Activated CD8-positive, alpha-beta memory T cell treated with anti-CD3 and anti-CD28 coated beads for 36 hours (primary cell): Measurements from ENCODE around the gene MCC. TPM values are rescaled to one million over a fixed set of nuclear protein-coding genes. Genes with fewer than 3 reads are reported as not detected.

Experiments used
- CTCF ChIA-PET: fragments of 350-600 bp; sonication (Branson Sonifier 250); formaldehyde crosslinking; loops from one replicate; lab custom pipeline; 2021; ENCODE audit warnings: antibody characterized with exemption; lab: Charles Lee
- POLR2A ChIA-PET: fragments of 350-600 bp; sonication (Branson Sonifier 250); formaldehyde crosslinking; loops from one replicate; lab custom pipeline; 2021; ENCODE audit warnings: antibody characterized with exemption; lab: Charles Lee
- total RNA-seq, 2 experiments: library from RNA; stranded (reverse); gene quantifications; one replicate each; pipeline ENCODE4 v1.2.3, GENCODE V29; 2021

The MCC gene
- total RNA-seq, 2 experiments from 2014 or later: 4.8 to 4.9 TPM

- ChIA-PET POLR2A (no interaction called here), CTCF (interaction anchor here (0.7 kb wide), 1 partner anchor 142 kb away, joined by 4 read pairs; no protein-coding TSS in a partner anchor)
Observed at GRCh38 chr5:113151641-113152379, 336.4 kb downstream of the MCC start.

- POLR2A ChIA-PET: no interaction called here
- CTCF ChIA-PET: no interaction called here
Observed at GRCh38 chr5:113150821-113151220, 337.4 kb downstream of the MCC start.

GRCh38 chr5:113150221-113150620, 338.0 kb downstream of the MCC start:
- POLR2A ChIA-PET: no interaction called here
- CTCF ChIA-PET: interaction anchor here (0.8 kb wide), 1 partner anchor 16 kb away, joined by 5 read pairs; no protein-coding TSS in a partner anchor

DNA sequence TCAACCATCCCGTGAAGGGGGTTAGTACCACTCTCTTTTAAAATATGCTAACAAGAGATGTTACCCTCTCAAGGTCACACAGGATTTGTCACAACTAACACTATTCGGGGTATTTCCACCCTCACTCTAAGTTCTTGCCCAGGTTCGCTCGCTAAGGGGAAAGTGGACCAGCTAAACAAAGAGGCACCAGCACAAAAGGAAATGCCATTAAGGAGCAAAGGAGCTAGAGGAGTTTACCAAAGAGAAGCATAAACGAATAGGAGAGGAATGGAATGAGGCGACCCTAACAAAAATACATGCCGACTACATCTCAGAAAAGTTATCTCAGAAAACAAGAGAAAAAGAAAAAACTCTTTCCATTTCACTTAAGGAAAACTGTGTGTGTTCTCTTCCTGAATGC, 340.7 kb downstream of the MCC start:
- CTCF ChIA-PET: no interaction called here
- POLR2A ChIA-PET: no interaction called here

GRCh38 chr5:113147101-113147508, 341.1 kb downstream of the MCC start:
- ChIA-PET POLR2A (no interaction called here), CTCF (no interaction called here)

DNA sequence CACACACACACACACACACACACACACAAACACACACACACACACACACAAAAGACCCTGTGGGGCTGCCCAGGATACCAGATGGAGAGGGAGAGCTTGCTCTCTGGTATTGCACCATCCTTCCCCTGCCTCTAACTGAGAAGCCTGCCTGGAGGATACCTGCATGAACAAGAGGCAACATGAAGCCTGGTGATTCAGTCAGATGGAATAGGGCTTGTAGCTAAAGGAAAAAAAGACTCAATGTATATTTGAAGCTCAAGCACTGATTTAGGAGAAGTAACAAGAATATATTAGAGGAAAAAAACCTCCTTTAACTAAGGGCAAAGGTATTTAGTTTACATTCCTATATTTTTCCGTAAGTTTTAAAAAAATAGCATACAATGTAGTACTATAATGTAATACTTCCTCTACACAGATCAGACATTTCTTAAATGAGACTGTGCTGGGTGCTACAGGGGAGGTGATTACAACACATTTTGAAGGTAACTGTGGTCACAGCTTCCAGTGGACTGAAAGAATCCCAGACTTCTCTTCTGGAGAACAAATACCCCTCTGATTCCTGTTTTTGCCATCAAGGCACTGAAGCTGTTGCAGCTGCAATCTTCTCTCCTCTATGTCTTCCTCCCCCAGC, 342.4 kb downstream of the MCC start:
- ChIA-PET CTCF (no interaction called here), POLR2A (no interaction called here)

GRCh38 chr5:113142186-113142585, 346.1 kb downstream of the MCC start:
- CTCF ChIA-PET: no interaction called here
- POLR2A ChIA-PET: no interaction called here

DNA sequence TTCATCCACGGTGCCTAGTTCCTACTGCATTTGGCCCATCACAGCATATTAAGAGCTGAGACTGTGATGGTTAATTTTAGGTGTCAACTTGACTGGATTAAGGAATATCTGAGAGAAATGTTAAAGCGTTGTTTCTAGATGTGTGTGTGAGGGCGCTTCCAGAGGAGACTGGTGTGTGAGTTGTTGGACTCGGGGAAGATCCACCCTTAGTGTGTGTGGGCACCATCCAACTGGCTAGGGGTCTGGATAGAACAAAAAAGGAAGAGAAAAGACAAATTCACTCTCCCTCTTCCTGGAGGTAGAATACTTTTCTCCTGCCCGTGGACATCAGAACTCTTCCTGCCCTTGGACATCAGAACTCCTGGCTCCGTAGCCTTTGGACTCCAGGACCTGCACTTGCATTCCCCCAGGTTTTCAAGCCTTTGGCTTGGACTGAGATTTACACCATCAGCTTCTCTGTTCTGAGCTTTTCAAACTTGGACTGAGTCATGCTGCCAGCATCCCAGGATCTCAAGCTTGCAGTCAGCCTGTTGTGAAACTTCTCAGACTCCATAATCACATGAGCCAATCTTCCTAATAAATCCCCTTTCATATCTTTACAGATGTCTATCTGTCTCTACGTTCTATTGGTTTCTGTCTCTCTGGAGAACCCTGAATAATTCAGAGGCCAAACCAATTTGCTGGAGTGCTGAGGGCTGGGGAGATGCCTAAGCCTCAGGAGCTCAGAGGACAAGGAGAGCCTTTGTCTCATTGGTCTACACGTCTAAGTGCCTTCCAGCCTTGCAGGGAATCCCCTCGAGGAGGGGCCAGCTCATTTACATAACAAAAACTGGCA, 347.2 kb downstream of the MCC start:
- ChIA-PET CTCF (interaction anchor here (0.6 kb wide), 1 partner anchor 107 kb away, joined by 3 read pairs; no protein-coding TSS in a partner anchor), POLR2A (no interaction called here)

GRCh38 chr5:113133211-113133975, 354.9 kb downstream of the MCC start:
- CTCF ChIA-PET: no interaction called here
- POLR2A ChIA-PET: no interaction called here

DNA sequence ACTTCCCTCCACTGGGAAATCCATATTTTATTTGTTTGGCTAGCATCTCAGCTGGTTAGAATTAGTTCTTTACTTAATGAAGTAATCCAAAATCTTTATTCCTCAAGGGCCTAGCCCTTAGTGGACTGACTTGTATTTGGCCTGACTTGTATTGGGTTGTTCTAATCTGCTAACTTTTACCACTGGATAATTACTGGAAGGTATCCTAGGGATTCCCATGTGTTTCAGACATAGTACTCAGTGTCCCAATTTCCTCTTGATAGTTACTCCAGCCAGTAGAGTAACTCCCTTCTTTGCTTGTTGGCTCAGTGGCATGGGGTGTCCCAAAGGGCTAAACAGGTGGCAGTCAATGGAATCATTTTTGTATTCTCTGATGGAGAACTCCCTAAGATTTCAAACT, 355.7 kb downstream of the MCC start:
- POLR2A ChIA-PET: no interaction called here
- CTCF ChIA-PET: no interaction called here

DNA sequence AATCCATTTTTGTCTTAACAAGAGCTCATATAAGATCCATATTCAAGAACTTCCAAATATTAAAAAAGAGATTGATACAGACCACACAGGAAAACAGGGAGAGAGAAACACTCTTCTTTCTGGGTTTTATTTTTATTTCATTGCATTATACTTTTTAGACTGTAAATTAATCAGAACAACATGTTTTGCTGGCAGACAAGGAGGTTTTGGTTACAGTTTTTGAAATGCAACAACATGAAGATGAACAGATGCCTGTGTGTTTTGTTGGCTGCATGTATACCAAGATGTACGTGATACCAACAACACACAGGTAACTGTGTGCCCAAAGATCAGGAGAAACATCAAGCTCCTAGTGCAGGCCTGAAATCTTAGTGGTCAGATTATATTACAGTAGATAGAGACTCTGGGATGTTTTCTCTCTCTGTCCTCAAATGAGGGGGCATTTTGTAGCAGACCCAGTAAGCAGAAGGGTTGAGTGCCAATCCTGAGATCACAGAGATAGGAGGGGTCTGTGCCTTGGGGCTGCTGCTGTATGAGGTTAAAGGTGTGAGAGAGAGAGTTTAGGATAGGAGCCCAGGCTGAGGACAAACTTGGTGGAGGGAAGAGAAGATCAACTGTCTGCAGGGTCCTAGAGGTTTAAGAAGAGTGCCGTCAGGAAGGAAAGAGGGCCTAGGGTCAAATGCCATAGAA, 359.5 kb downstream of the MCC start:
- POLR2A ChIA-PET: no interaction called here
- CTCF ChIA-PET: no interaction called here

- ChIA-PET CTCF (no interaction called here), POLR2A (no interaction called here)
Observed at GRCh38 chr5:113128082-113128481, 360.2 kb downstream of the MCC start.

DNA sequence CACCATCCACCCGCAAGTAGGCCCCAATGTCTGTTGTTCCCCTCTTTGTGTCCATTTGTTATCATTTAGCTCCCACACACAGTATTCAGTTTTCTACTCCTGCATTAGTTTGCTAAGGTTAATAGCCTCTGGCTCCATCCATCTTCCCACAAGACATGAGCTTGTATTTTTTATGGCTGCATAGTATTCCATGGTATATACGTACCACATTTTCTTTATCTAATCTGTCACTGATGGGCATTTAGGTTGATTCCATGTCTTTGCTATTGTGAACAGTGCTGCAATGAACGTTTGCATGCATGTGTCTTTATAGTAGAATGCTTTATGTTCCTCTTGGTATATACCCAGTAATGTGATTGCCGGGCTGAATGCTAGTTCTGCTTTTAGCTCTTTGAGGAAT, 361.2 kb downstream of the MCC start:
- POLR2A ChIA-PET: no interaction called here
- CTCF ChIA-PET: no interaction called here

DNA sequence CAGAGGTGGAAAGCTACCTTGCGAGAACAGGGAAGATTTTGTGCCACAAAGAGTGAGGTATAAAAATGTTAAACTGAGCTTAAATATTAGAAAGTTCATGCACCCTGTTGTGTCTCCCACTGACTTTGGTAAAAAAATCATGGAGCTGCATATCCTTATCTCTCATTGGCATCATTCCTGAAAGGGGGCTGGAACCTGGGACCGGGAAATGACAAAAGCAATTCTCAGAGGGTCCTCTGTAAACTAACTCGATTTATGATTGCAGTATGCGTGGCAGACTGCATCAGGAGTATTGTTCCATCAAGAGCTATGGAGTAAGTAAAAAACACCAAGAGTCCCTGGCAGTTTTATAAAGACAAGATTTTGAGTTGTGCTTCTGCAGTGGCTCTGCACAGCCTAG, 362.9 kb downstream of the MCC start:
- ChIA-PET CTCF (no interaction called here), POLR2A (no interaction called here)

- CTCF ChIA-PET: no interaction called here
- POLR2A ChIA-PET: no interaction called here
Observed at GRCh38 chr5:113124914-113125313, 363.3 kb downstream of the MCC start.

- CTCF ChIA-PET: no interaction called here
- POLR2A ChIA-PET: no interaction called here
Observed at GRCh38 chr5:113124265-113124664, 364.0 kb downstream of the MCC start.

- CTCF ChIA-PET: no interaction called here
- POLR2A ChIA-PET: no interaction called here
Observed at GRCh38 chr5:113123618-113124017, 364.6 kb downstream of the MCC start.

- POLR2A ChIA-PET: no interaction called here
- CTCF ChIA-PET: no interaction called here
Observed at GRCh38 chr5:113122053-113122452, 366.2 kb downstream of the MCC start.
